GM10248 (cell line): ENCODE data around the gene OTX2.

Source experiments
- CTCF ChIA-PET: fragments of 300-600 bp; sonication (Branson Sonifier 250); formaldehyde crosslinking; extraction: SDS; loops from one replicate; lab custom pipeline; 2021; ENCODE audit warnings: antibody characterized with exemption; lab: Yijun Ruan, JAX
- POLR2A ChIA-PET: fragments of 350-650 bp; sonication (Branson Sonifier 250); formaldehyde crosslinking; extraction: SDS; loops from one replicate; lab custom pipeline; 2020; ENCODE audit warnings: antibody characterized with exemption; lab: Yijun Ruan, JAX
- DNase-seq: peaks from one replicate; pipeline ENCODE4 v3.0.0; 2012; ENCODE audit errors: extremely low spot score
- CTCF ChIP-seq: IDR thresholded peaks from 2 replicates; pipeline ENCODE4 v1.5.1; 2012; ENCODE audit warnings: mild to moderate bottlenecking, low read depth; ENCODE audit errors: extremely low read depth, missing control alignments, control extremely low read depth

Gene OTX2

DNA sequence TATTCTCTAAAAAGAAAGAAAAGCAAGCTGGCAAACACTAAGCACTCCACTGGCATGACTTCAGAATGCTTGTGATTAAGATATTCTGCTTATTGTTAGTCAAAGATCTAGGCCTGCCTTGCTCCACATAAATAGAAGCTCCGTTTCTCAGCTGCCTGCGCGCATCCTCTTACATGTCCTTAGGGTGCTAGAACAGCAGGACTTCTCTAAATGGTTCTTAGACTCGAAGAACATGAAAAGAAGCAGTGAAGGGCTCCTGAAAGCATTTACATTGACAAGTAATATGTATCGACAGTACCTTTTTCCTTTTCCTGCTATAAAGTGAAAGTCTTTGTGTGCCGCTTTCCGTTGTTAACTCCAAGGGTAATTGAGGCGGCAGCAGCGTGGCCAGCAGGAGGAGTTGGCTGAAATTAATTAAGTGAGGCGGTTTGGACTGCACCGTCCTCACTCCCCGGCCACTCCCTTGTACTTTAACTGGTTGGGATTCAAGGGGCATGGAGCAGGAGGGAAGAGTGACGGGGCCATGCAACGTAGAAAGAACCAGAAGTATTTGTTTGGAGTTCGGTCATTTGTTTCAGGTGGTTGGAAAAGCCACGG, 34.2 kb upstream of the OTX2 start:
- no peak for DNase-seq
- POLR2A ChIA-PET: no interaction called here
- TF ChIP-seq CTCF: no peak
- CTCF ChIA-PET: no interaction called here

DNA sequence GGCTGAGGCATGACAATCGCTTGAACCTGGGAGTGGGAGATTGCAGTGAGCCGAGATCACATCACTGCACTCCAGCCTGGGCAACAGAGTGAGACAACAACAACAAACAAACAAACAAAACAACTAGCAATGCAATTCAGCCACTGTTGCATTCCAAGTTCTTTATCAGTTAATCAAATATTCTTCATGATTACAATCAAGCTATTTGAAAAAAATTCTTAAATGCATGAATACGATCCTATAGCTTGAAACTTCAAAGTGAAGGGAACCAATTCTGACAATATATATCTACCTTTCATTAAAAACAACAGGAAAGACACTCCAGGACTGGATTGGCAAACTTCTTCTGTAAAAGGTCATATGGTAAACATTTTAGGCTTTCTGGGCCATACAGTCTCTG, 31.3 kb upstream of the OTX2 start:
- no peak for TF ChIP-seq CTCF
- no peak for DNase-seq
- ChIA-PET POLR2A (no interaction called here), CTCF (interaction anchor here (0.7 kb wide), 1 partner anchor 18 kb away, joined by 3 read pairs; no protein-coding TSS in a partner anchor)

DNA sequence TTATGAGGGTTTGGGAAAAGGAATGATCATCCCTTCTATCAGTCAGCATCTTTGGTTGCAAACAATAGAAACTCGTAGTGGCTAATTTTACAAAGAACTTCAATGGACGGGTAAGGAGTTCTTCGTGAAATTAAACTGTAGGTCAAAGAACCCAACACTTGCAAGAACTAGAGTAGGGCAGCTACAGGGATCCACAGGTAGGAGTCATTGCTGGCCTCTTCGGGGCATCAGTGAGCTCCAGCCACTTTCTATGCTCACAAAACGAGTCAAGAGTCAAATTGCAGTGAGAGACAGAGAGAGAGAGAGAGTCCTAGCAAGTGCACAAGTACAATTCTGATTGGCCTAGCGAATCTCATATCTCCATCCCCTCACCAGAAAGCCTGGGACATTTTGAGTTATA, 29.9 kb upstream of the OTX2 start:
- no peak for DNase-seq
- ChIA-PET CTCF (no interaction called here), POLR2A (no interaction called here)
- TF ChIP-seq CTCF: no peak

DNA sequence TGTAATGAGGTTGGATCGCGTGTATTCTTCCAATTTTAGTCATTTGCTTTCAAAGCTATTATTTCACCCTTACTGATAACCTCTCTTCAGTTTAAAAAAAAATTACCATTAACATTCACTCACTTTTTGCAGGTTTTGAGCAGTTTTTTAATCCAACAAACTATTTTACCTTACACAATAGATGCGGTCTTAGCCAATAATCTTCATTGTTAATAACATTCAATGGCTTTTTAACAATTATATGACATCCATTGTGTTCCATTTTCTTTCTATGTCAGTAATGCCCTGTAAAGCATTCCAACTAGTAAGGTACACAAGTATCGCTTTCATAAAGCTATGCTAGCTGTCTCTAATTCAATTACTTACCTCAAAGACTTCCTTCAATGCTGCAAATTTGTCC, 18.9 kb upstream of the OTX2 start:
- DNase-seq: no peak
- no peak for TF ChIP-seq CTCF
- ChIA-PET POLR2A (no interaction called here), CTCF (no interaction called here)

DNA sequence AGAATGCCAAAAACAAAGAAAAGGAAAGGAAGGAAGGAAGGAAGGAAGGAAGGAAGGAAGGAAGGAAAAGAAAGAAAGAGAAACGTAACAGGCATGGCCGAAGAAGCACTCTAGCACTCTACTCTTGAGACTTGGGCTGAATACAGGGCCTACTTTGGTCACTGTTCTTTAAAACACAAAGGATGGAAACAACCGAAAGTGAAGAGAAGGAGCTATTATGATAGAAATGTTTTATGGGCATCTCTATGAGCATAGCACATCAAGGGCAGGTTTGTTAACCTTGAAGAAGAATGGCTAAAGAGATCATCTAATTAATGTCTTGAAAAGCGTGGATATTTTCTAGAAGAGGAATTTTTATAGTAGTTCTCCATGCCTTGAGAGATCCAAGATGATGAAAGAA, 15.9 kb upstream of the OTX2 start:
- ChIA-PET POLR2A (no interaction called here), CTCF (no interaction called here)
- no peak for TF ChIP-seq CTCF
- DNase-seq: no peak

- ChIA-PET CTCF (no interaction called here), POLR2A (no interaction called here)
- DNase-seq: no peak
- no peak for TF ChIP-seq CTCF
These were observed 11.7 kb upstream of the OTX2 start for GRCh38 chr14:56821805-56822610.
